Motor neuron (in vitro differentiated cells): Measurements from ENCODE around the gene SLC4A1AP. TPM values are rescaled to one million over a fixed set of nuclear protein-coding genes. Genes with fewer than 3 reads are reported as not detected.

Experiments
- ATAC-seq, 8 experiments: fragments of 200-7000 bp; cut with Tn5 transposase; replicated peaks in 6 of 8; 2 replicates each; pipeline ENCODE4 v1.8.0; 2021; ENCODE audit warnings: mild to moderate bottlenecking in 8 of 8, moderate library complexity in 8 of 8
- H3K27ac ChIP-seq, 2 donors: fragments of 250-450 bp; sonication (Bioruptor Pico); 2 replicates each; pipeline ENCODE4 v1.9.0; 2021; ENCODE audit warnings: antibody characterized with exemption in 2 of 2, mild to moderate bottlenecking in 2 of 2, moderate library complexity in 1 of 2
- H3K4me1 ChIP-seq, 2 donors: fragments of 250-450 bp; sonication (Bioruptor Pico); replicated peaks in 1 of 2; 2 replicates each; pipeline ENCODE4 v1.6.1; 2021; ENCODE audit warnings: antibody characterized with exemption in 2 of 2, mild to moderate bottlenecking in 2 of 2, moderate library complexity in 1 of 2
- H3K4me3 ChIP-seq, 5 donors: fragments of 250-450 bp; sonication (Bioruptor Pico); 2 replicates each; pipeline ENCODE4 v1.9.0; 2021; ENCODE audit warnings: antibody characterized with exemption in 5 of 5, mild to moderate bottlenecking in 5 of 5, moderate library complexity in 4 of 5
- WGBS, 10 experiments: fragments of 450-650 bp; shearing (Covaris generic); methylation state at CpG; one replicate each; pipeline ENCODE4 v1.0.0; 2022; 5-methylcytosine and 5-hydroxymethylcytosine counted together
- in situ Hi-C, 9 experiments: fragments of 400-800 bp; cut with MboI; loops; one replicate each; pipeline ENCODE4 v1.15.0; 2021; ENCODE audit warnings: low sequenced_read_pairs in 9 of 9, low pct_unique_long_range_greater_than_20kb in 2 of 9; ENCODE audit not compliant: unreplicated experiment in 9 of 9
- total RNA-seq, 8 experiments: library from RNA; unstranded; fragments of 300-600 nt; gene quantifications; 2 replicates each; pipeline versions ENCODE4 v1.2.3 to v1.2.4, GENCODE V29; 2022

The SLC4A1AP gene
- total RNA-seq, 8 experiments from 2014 or later: 26.3 to 35.6 (median 29.9) TPM

DNA sequence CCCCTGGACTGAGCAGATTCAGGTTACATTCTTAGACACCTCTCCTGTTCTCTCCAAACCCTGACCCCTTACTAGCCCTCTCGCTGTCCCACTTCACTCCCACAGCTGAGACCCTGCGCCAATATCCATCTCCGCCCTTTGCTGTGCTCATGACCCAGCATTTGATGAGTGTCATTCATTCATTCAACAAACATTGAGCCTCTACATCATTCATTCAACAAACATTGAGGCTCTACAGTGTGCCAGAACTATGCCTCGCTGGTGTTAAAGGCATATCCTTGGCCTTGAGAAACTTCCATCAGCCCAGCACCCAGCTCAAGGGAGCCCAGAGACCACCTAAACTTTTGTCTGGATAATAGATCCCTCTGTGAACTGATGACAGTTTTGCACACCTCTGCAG, 65.9 kb downstream of the SLC4A1AP start:
- in situ Hi-C loops: loop anchor here in 1 of 9 experiments (25.0 kb wide), 1 partner anchor 683 kb away; no protein-coding TSS in a partner anchor

DNA sequence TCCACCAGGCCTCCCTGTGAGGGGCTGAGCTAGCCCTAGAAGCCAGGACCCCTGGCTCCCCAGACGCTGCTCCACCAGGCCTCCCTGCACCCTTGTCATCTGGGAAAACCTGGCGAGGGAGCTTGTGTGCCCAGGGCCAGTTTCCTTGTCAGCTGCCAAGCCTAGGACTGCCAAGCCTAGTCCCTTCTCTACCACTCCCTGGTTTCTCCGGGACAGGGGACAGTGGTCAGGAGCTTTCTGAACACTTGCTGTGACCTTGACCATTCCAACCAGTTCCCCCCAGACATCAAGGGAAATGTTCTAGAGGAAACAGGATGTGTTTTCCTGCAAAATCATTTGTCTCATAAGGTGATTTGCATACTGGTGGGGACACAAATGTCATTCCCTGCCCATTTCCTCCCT, 66.6 kb downstream of the SLC4A1AP start:
- H3K4me3 ChIP-seq: no peak overlapping the region
- 20 to 100% (median 61%) methylated on average over 1 to 3 of the region's 3 CpGs; no CpG with 5 or more reads in 3 of the 10 experiments for WGBS, 10 experiments
- peaks cover 0 to 3% of the 10 kb centered on the region in 2 donors for H3K4me1 ChIP-seq
- ATAC-seq: no peak
- H3K27ac ChIP-seq: no peak overlapping the region
- in situ Hi-C loops: loop anchor here in 1 of 9 experiments (25.0 kb wide), 1 partner anchor 682 kb away; no protein-coding TSS in a partner anchor

More for the DNA sequence above, 65.9 kb downstream of the SLC4A1AP start:
- Histone ChIP-seq H3K27ac (no peak overlapping the region), H3K4me3 (no peak overlapping the region), H3K4me1 (peaks cover 3 to 5% of the 10 kb centered on the region in 2 donors)
- 92 to 100% (median 100%) methylated on average over 1 to 4 of the region's 4 CpGs; no CpG with 5 or more reads in 5 of the 10 experiments for WGBS, 10 experiments
- no peak for ATAC-seq

GRCh38 chr2:27730980-27731691, 67.4 kb downstream of the SLC4A1AP start:
- in situ Hi-C loops: loop anchor here in 1 of 9 experiments (25.0 kb wide), 1 partner anchor 681 kb away; no protein-coding TSS in a partner anchor
- no peak for ATAC-seq
- H3K27ac ChIP-seq: no peak overlapping the region
- 60 to 91% (median 67%) methylated on average over 1 to 4 of the region's 4 CpGs; no CpG with 5 or more reads in 4 of the 10 experiments for WGBS, 10 experiments
- H3K4me3 ChIP-seq: no peak overlapping the region
- no peaks in the 10 kb centered on the region for H3K4me1 ChIP-seq

DNA sequence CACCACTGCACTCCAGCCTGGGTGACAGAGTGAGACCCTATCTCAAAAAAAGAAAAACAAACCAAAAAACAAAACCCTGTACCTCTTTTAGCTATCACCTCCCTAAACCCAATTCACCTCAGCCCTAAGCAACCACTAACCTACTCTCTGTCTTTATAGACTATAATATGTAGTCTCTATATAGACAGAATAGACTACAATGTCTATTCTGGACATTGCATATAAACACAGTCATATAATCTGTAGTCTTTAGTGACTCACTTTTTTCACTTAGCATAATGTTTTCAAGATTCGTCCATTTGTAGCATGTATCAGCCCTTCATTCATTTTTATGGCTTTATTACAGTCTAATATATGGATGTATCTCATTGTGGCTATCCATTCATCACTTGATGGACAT, 70.6 kb downstream of the SLC4A1AP start:
- no peak overlapping the region for H3K4me3 ChIP-seq

DNA sequence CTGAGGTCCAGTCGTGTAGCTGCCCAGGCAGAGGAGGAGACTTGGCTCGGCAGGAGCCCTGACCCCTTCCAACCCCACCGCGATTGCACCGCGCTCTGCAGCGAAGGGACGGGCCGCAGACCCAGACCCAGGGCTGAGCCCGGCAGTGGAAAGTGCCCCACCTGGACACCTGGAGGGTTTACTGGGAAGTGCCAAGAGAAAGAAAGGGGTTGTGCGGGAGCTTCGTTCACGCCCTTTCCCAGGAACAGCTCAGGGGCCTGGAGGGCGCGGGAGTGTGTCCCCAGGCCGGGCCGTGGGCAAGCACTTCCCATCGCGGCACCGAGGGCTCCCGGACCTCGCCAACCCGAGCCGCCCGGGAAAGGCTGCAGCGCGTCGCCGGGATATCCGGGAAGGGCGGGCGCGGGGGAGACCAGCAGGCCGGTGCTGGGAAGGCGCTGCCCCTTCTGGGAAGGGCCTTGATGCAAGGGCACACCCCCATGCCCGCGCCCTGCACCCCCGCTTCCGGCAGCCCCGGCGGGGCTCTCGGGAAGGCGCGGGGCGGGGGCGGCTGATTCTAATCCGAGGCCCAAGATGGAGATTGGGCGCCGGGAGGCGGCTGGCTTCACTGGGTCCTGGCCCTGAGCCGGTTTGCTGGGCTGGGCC, 71.7 kb downstream of the SLC4A1AP start:
- WGBS, 10 experiments: 19 to 30% (median 23%) methylated on average over 2 to 8 of the region's 51 CpGs; no CpG with 5 or more reads in 7 of the 10 experiments
- ATAC-seq: peak; percentile 48 to 96 (median 66)
- in situ Hi-C loops: loop anchor here in 1 of 9 experiments (25.0 kb wide), 1 partner anchor 677 kb away; no protein-coding TSS in a partner anchor
- no peak overlapping the region for H3K27ac ChIP-seq
- no peaks in the 10 kb centered on the region for H3K4me1 ChIP-seq
- peak overlapping the region in 2 of 5 donors; percentile 8 to 19 for H3K4me3 ChIP-seq

More for the DNA sequence above, 70.6 kb downstream of the SLC4A1AP start:
- WGBS, 10 experiments: 0 to 100% (median 20%) methylated on average over 1 of the region's 1 CpG; no CpG with 5 or more reads in 3 of the 10 experiments
- Histone ChIP-seq H3K27ac (no peak overlapping the region), H3K4me1 (no peaks in the 10 kb centered on the region)
- in situ Hi-C loops: loop anchor here in 1 of 9 experiments (25.0 kb wide), 1 partner anchor 678 kb away; no protein-coding TSS in a partner anchor
- peak in 1 of 8 experiments; percentile 2 for ATAC-seq

GRCh38 chr2:27736031-27736889, 72.6 kb downstream of the SLC4A1AP start:
- H3K27ac ChIP-seq: no peak overlapping the region
- ATAC-seq: no peak

GRCh38 chr2:27736890-27737204, 73.2 kb downstream of the SLC4A1AP start:
- no peak for ATAC-seq
- Histone ChIP-seq H3K4me1 (no peaks in the 10 kb centered on the region), H3K4me3 (no peak overlapping the region), H3K27ac (no peak overlapping the region)
- WGBS, 10 experiments: 70 to 100% (median 86%) methylated on average over 1 to 3 of the region's 6 CpGs; no CpG with 5 or more reads in 5 of the 10 experiments
- in situ Hi-C loops: loop anchor here in 1 of 9 experiments (25.0 kb wide), 1 partner anchor 675 kb away; no protein-coding TSS in a partner anchor

More at GRCh38 chr2:27736031-27736889, 72.6 kb downstream of the SLC4A1AP start:
- H3K4me1 ChIP-seq: no peaks in the 10 kb centered on the region
- H3K4me3 ChIP-seq: no peak overlapping the region
- WGBS, 10 experiments: 67 to 100% (median 93%) methylated on average over 1 to 7 of the region's 10 CpGs; no CpG with 5 or more reads in 3 of the 10 experiments
- in situ Hi-C loops: loop anchor here in 1 of 9 experiments (25.0 kb wide), 1 partner anchor 676 kb away; no protein-coding TSS in a partner anchor

DNA sequence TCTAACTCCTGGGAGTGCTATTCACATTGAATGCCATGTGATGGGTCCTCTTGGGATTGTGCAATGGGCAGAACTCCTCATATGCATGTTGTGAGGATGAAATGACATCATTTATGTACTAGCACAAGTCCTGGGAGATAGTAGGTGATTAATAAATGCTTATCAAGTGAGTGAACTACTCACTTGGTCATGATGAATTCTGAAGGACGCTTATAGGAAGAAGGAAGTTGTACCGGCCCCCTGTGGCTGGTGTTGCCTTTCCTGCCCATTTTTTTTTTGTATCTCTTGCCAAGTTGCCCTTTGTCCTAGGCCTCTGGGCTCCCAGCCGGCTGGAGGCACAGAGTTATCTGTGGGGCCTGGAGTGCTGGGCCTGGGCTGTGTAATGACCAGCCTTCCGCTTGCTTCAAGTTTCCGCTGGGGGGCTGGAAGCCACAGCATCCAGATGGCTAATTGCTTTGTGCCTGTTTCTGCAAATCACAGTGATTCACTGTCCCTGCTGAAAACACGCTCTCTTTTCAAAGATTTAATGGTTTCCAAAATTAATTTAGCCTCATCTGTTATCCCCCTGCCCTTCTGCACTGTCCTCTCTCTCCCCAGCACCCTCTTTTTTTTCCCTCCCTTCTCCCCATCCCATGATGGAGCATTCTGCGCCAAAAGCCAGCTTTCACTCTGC, 74.1 kb downstream of the SLC4A1AP start:
- Histone ChIP-seq H3K27ac (no peak overlapping the region), H3K4me1 (no peaks in the 10 kb centered on the region), H3K4me3 (no peak overlapping the region)
- peak in 2 of 8 experiments; percentile 27 to 30 for ATAC-seq
- 17 to 92% (median 74%) methylated on average over 1 to 4 of the region's 7 CpGs for WGBS, 10 experiments
- in situ Hi-C loops: loop anchor here in 1 of 9 experiments (25.0 kb wide), 1 partner anchor 674 kb away; no protein-coding TSS in a partner anchor

DNA sequence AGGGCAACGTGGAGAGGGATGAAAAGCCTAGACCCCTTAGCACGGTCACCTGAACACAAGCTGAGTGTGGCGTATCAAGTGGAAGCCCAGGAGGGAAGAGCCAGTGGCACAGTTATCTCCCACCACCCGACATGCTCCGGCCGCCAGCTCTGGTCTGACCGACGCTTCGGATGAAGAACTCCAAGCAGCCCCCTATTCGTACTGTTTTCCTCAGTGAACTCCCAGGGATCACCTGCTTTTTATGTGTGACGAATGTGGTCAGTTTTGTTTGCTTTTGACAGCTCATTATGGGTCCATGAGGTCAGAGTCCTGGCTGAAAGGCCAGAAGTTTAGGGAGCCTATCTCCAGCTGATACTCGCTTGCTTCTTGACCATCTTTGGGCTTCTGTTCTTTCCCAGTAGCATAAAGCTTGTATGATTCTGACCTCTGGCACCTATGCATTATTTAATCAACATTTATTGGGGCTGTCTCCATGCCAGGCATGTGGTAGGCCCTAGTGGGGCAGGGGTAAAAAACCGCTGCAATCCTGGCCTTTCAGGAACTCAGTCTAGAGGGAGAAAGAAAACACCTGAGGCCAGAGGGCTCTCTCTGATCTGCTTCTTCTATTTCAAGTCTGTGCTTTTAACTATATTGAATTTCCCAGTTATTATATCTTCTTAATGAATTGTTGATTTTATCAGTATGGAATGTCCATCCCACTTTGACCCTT, 74.8 kb downstream of the SLC4A1AP start:
- ATAC-seq: no peak
- 52 to 100% (median 87%) methylated on average over 1 to 11 of the region's 13 CpGs; no CpG with 5 or more reads in 2 of the 10 experiments for WGBS, 10 experiments
- no peak overlapping the region for H3K27ac ChIP-seq
- in situ Hi-C loops: loop anchor here in 1 of 9 experiments (25.0 kb wide), 1 partner anchor 674 kb away; no protein-coding TSS in a partner anchor
- H3K4me1 ChIP-seq: no peaks in the 10 kb centered on the region
- no peak overlapping the region for H3K4me3 ChIP-seq

DNA sequence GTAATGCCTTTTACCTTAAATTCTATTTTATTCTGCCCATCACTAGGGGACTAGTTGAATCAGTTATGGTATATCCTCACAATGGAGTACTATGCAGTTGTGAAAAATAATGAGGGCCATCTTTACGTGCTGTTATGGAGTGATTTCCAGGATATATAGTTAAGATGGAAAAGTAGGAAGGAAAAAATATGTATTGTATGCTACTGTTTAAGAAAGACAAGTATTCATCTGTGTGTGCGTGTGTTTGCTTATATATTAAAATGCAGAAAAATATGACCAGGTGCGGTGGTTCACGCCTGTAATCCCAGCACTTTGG, 75.3 kb downstream of the SLC4A1AP start:
- in situ Hi-C loops: loop anchor here in 1 of 9 experiments (25.0 kb wide), 1 partner anchor 673 kb away; no protein-coding TSS in a partner anchor
- ATAC-seq: no peak
- Histone ChIP-seq H3K4me3 (no peak overlapping the region), H3K4me1 (no peaks in the 10 kb centered on the region), H3K27ac (no peak overlapping the region)
- WGBS, 10 experiments: 80 to 100% (median 95%) methylated on average over 1 to 4 of the region's 4 CpGs; no CpG with 5 or more reads in 1 of the 10 experiments

GRCh38 chr2:27741673-27742072, 78.0 kb downstream of the SLC4A1AP start:
- in situ Hi-C loops: loop anchor here in 1 of 9 experiments (25.0 kb wide), 1 partner anchor 671 kb away; no protein-coding TSS in a partner anchor
- 14 to 100% (median 50%) methylated on average over 1 to 3 of the region's 3 CpGs; no CpG with 5 or more reads in 2 of the 10 experiments for WGBS, 10 experiments
- no peaks in the 10 kb centered on the region for H3K4me1 ChIP-seq
- ATAC-seq: peak in 2 of 8 experiments; percentile 42 to 61
- no peak overlapping the region for H3K27ac ChIP-seq
- H3K4me3 ChIP-seq: no peak overlapping the region
